Measurements from ENCODE around the gene HOXC5.
A peak's percentile ranks its signal among the peaks of the same experiment; 100 is the strongest.

GRCh38 chr12:53989227-53990113 lies 43.4 kb upstream of the HOXC5 start:
- TF ChIP-seq CTCF (conservative IDR thresholded peaks at IDR 0.05) (peak; percentile 76), EZH2 (IDR thresholded peaks at IDR 0.05; ENCODE audit: low read depth) (no peak)
